ENCODE data around the gene PRDM16. TPM values are rescaled to one million over a fixed set of nuclear protein-coding genes. Genes with fewer than 3 reads are reported as not detected.

The PRDM16 gene
- total and polyA plus RNA-seq, 4 donors = 0.05 to 0.67 (median 0.19) TPM

GRCh38 chr1:3355894-3356826 lies 287.2 kb downstream of the PRDM16 start:
- TF ChIP-seq ATF3 (IDR thresholded peaks at IDR 0.05) = no peak
- Histone ChIP-seq H3K4me1 (ENCODE audit: control insufficient read depth in 4 of 4, insufficient read depth in 4 of 4, low read length in 3 of 4) (no peaks in the 10 kb centered on the region), H3K4me3 (ENCODE audit: low read depth in 1 of 3, low read length in 3 of 3) (no peak overlapping the region), H3K27me3 (ENCODE audit: control insufficient read depth in 4 of 4, insufficient read depth in 4 of 4, low read length in 3 of 4) (no peaks in the 10 kb centered on the region), H3K27ac (ENCODE audit: low read depth in 1 of 2, low read length in 2 of 2) (no peak overlapping the region), H3K36me3 (ENCODE audit: control insufficient read depth in 4 of 4, insufficient read depth in 3 of 4, low read depth in 1 of 4, low read length in 3 of 4) (no peaks in the 10 kb centered on the region), H3K9ac (ENCODE audit: low read depth in 1 of 2, low read length in 2 of 2) (no peak overlapping the region), H3K9me3 (ENCODE audit: control insufficient read depth in 4 of 4, low read length in 3 of 4) (no peaks in the 10 kb centered on the region)
- DNase-seq (ENCODE audit: low spot score) = no peak
- WGBS = 71% methylated on average over 37 of the region's 37 CpGs

- Histone ChIP-seq H3K4me1 (ENCODE audit: control insufficient read depth in 4 of 4, insufficient read depth in 4 of 4, low read length in 3 of 4) (no peaks in the 10 kb centered on the region), H3K9me3 (ENCODE audit: control insufficient read depth in 4 of 4, low read length in 3 of 4) (no peaks in the 10 kb centered on the region), H3K27me3 (ENCODE audit: control insufficient read depth in 4 of 4, insufficient read depth in 4 of 4, low read length in 3 of 4) (no peaks in the 10 kb centered on the region), H3K36me3 (ENCODE audit: control insufficient read depth in 4 of 4, insufficient read depth in 3 of 4, low read depth in 1 of 4, low read length in 3 of 4) (no peaks in the 10 kb centered on the region), H3K27ac (ENCODE audit: low read depth in 1 of 2, low read length in 2 of 2) (no peak overlapping the region), H3K9ac (ENCODE audit: low read depth in 1 of 2, low read length in 2 of 2) (no peak overlapping the region), H3K4me3 (ENCODE audit: low read depth in 1 of 3, low read length in 3 of 3) (no peak overlapping the region)
- 59% methylated on average over 21 of the region's 21 CpGs for WGBS
- DNase-seq (ENCODE audit: low spot score) = no peak
- TF ChIP-seq TAF1 (conservative IDR thresholded peaks at IDR 0.05) = no peak
- no peak for TF ChIP-seq RAD21 (IDR thresholded peaks at IDR 0.05)
- no peak for TF ChIP-seq HNF4A (conservative IDR thresholded peaks at IDR 0.05)
- no peak for TF ChIP-seq ATF3 (IDR thresholded peaks at IDR 0.05)
- no peak for TF ChIP-seq EGR1 (IDR thresholded peaks at IDR 0.05; ENCODE audit: low read depth in 2 of 2)
- TF ChIP-seq REST (IDR thresholded peaks at IDR 0.05) = no peak
- TF ChIP-seq YY1 (IDR thresholded peaks at IDR 0.05) = no peak
- TF ChIP-seq GABPA (IDR thresholded peaks at IDR 0.05 in 1 of 2, conservative IDR thresholded peaks at IDR 0.05 in 1 of 2) = no peak
These were observed 287.9 kb downstream of the PRDM16 start for GRCh38 chr1:3356827-3357460.

GRCh38 chr1:3357526-3358297 lies 288.7 kb downstream of the PRDM16 start:
- H3K27ac ChIP-seq (ENCODE audit: low read depth in 1 of 2, low read length in 2 of 2) = no peak overlapping the region
- no peak overlapping the region for H3K9ac ChIP-seq (ENCODE audit: low read depth in 1 of 2, low read length in 2 of 2)
- H3K9me3 ChIP-seq (ENCODE audit: control insufficient read depth in 4 of 4, low read length in 3 of 4) = no peaks in the 10 kb centered on the region
- H3K4me1 ChIP-seq (ENCODE audit: control insufficient read depth in 4 of 4, insufficient read depth in 4 of 4, low read length in 3 of 4) = no peaks in the 10 kb centered on the region
- no peaks in the 10 kb centered on the region for H3K27me3 ChIP-seq (ENCODE audit: control insufficient read depth in 4 of 4, insufficient read depth in 4 of 4, low read length in 3 of 4)
- 77% methylated on average over 25 of the region's 25 CpGs for WGBS
- TF ChIP-seq ATF3 (IDR thresholded peaks at IDR 0.05) (no peak), FOXA2 (IDR thresholded peaks at IDR 0.05) (no peak), RXRA (IDR thresholded peaks at IDR 0.05) (no peak), EGR1 (IDR thresholded peaks at IDR 0.05; ENCODE audit: low read depth in 2 of 2) (no peak), HNF4A (conservative IDR thresholded peaks at IDR 0.05) (no peak), JUND (IDR thresholded peaks at IDR 0.05) (no peak), GABPA (IDR thresholded peaks at IDR 0.05 in 1 of 2, conservative IDR thresholded peaks at IDR 0.05 in 1 of 2) (no peak)
- DNase-seq (ENCODE audit: low spot score) = no peak
- H3K4me3 ChIP-seq (ENCODE audit: low read depth in 1 of 3, low read length in 3 of 3) = no peak overlapping the region
- no peaks in the 10 kb centered on the region for H3K36me3 ChIP-seq (ENCODE audit: control insufficient read depth in 4 of 4, insufficient read depth in 3 of 4, low read depth in 1 of 4, low read length in 3 of 4)
